ENCODE measurements around the gene LIF. TPM values are rescaled to one million over a fixed set of nuclear protein-coding genes. Genes with fewer than 3 reads are reported as not detected.

The LIF gene
- total RNA-seq, 2 experiments from 2014 or later: 0.06 TPM; not detected in 1

- no peaks in the 10 kb centered on the region for H3K79me2 ChIP-seq (ENCODE audit: insufficient read depth, low read depth, low read length)
- no peak for DNase-seq (ENCODE audit: low spot score)
- TF ChIP-seq EZH2phosphoT487 (IDR thresholded peaks at IDR 0.05; ENCODE audit: borderline replicate concordance, low read depth, low read length) (no peak), CTCF (conservative IDR thresholded peaks at IDR 0.05; ENCODE audit: low read length) (no peak)
- H3K4me2 ChIP-seq (ENCODE audit: low read length): no peak overlapping the region
- no peak overlapping the region for H3K27ac ChIP-seq (ENCODE audit: low read depth, low read length, poor library complexity, severe bottlenecking)
- ChIA-PET CTCF (ENCODE audit: unreplicated experiment) (interaction anchor here (0.6 kb wide), 1 partner anchor 105 kb away, joined by 4 read pairs; no protein-coding TSS in a partner anchor), POLR2A (no interaction called here)
- BruUV-seq (replicated peaks): no TSS peak
- H2AFZ ChIP-seq (ENCODE audit: low read length): no peak overlapping the region
- no peaks in the 10 kb centered on the region for H3K36me3 ChIP-seq (ENCODE audit: insufficient read depth, low read length)
- peaks cover 19% of the 10 kb centered on the region for H3K4me1 ChIP-seq (ENCODE audit: insufficient read depth, low read length, poor library complexity, severe bottlenecking)
- H3K4me3 ChIP-seq (ENCODE audit: low read depth, low read length, poor library complexity, severe bottlenecking): no peak overlapping the region
- H4K20me1 ChIP-seq (ENCODE audit: insufficient read depth, low read length): no peaks in the 10 kb centered on the region
- intact Hi-C loops (cut with micrococcal nuclease; ENCODE audit: unreplicated experiment): loop anchor here (10.0 kb wide), 1 partner anchor 199 kb away; no protein-coding TSS in a partner anchor
- no peaks in the 10 kb centered on the region for H3K9me3 ChIP-seq (ENCODE audit: low read length)
- no peaks in the 10 kb centered on the region for H3K9me2 ChIP-seq (ENCODE audit: insufficient read depth, low read length)
Measured at GRCh38 chr22:30285176-30285845, 38.8 kb upstream of the LIF start.

- intact Hi-C loops (cut with micrococcal nuclease; ENCODE audit: unreplicated experiment): loop anchor here (10.0 kb wide), 1 partner anchor 200 kb away; no protein-coding TSS in a partner anchor
- TF ChIP-seq CTCF (conservative IDR thresholded peaks at IDR 0.05; ENCODE audit: low read length): no peak
- TF ChIP-seq EZH2phosphoT487 (IDR thresholded peaks at IDR 0.05; ENCODE audit: borderline replicate concordance, low read depth, low read length): no peak
- H3K4me2 ChIP-seq (ENCODE audit: low read length): no peak overlapping the region
- H3K4me1 ChIP-seq (ENCODE audit: insufficient read depth, low read length, poor library complexity, severe bottlenecking): peaks cover 13% of the 10 kb centered on the region
- no peak for DNase-seq (ENCODE audit: low spot score)
- no peak overlapping the region for H3K4me3 ChIP-seq (ENCODE audit: low read depth, low read length, poor library complexity, severe bottlenecking)
- no TSS peak for BruUV-seq (replicated peaks)
- H3K9me2 ChIP-seq (ENCODE audit: insufficient read depth, low read length): no peaks in the 10 kb centered on the region
- H2AFZ ChIP-seq (ENCODE audit: low read length): no peak overlapping the region
- CTCF ChIA-PET (ENCODE audit: unreplicated experiment): no interaction called here
- POLR2A ChIA-PET: no interaction called here
- no peaks in the 10 kb centered on the region for H3K9me3 ChIP-seq (ENCODE audit: low read length)
- H4K20me1 ChIP-seq (ENCODE audit: insufficient read depth, low read length): no peaks in the 10 kb centered on the region
- no peaks in the 10 kb centered on the region for H3K79me2 ChIP-seq (ENCODE audit: insufficient read depth, low read depth, low read length)
- no peaks in the 10 kb centered on the region for H3K36me3 ChIP-seq (ENCODE audit: insufficient read depth, low read length)
- H3K27ac ChIP-seq (ENCODE audit: low read depth, low read length, poor library complexity, severe bottlenecking): no peak overlapping the region
Measured at GRCh38 chr22:30284666-30285065, 38.1 kb upstream of the LIF start.

- Histone ChIP-seq H3K9me2 (ENCODE audit: insufficient read depth, low read length) (no peaks in the 10 kb centered on the region), H3K4me1 (ENCODE audit: insufficient read depth, low read length, poor library complexity, severe bottlenecking) (peaks cover 12% of the 10 kb centered on the region), H3K9me3 (ENCODE audit: low read length) (no peaks in the 10 kb centered on the region), H3K79me2 (ENCODE audit: insufficient read depth, low read depth, low read length) (no peaks in the 10 kb centered on the region), H2AFZ (ENCODE audit: low read length) (no peak overlapping the region), H3K4me2 (ENCODE audit: low read length) (no peak overlapping the region), H3K4me3 (ENCODE audit: low read depth, low read length, poor library complexity, severe bottlenecking) (no peak overlapping the region), H4K20me1 (ENCODE audit: insufficient read depth, low read length) (no peaks in the 10 kb centered on the region), H3K36me3 (ENCODE audit: insufficient read depth, low read length) (no peaks in the 10 kb centered on the region), H3K27ac (ENCODE audit: low read depth, low read length, poor library complexity, severe bottlenecking) (no peak overlapping the region)
- no TSS peak for BruUV-seq (replicated peaks)
- intact Hi-C loops (cut with micrococcal nuclease; ENCODE audit: unreplicated experiment): loop anchor here (10.0 kb wide), 1 partner anchor 201 kb away; no protein-coding TSS in a partner anchor
- no peak for TF ChIP-seq EZH2phosphoT487 (IDR thresholded peaks at IDR 0.05; ENCODE audit: borderline replicate concordance, low read depth, low read length)
- no peak for DNase-seq (ENCODE audit: low spot score)
- POLR2A ChIA-PET: no interaction called here
- CTCF ChIA-PET (ENCODE audit: unreplicated experiment): no interaction called here
Measured at GRCh38 chr22:30284172-30284571, 37.6 kb upstream of the LIF start.

All from OCI-LY7 (cell line).